ENCODE measurements around the gene SPTBN1.

The SPTBN1 gene

DNA sequence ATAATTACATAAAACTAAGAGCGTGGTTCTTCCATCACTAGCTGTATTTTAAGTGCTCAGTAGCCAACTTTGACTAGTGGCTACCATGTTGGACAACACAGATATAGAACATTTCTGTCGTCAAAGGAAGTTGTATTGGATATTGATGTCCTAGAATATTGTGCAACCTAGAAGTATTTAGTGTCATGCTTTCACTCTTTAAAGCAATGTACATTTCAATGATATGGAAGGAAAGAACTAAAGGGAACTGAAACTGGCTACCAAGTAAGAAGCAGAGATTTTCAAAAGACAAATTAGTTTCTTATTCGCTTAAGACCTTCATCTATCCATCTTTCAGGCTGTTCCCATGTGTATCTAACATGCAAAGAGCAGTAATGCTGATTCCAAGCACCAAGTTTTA is 182.0 kb downstream of the SPTBN1 start:
- no peak for DNase-seq

DNA sequence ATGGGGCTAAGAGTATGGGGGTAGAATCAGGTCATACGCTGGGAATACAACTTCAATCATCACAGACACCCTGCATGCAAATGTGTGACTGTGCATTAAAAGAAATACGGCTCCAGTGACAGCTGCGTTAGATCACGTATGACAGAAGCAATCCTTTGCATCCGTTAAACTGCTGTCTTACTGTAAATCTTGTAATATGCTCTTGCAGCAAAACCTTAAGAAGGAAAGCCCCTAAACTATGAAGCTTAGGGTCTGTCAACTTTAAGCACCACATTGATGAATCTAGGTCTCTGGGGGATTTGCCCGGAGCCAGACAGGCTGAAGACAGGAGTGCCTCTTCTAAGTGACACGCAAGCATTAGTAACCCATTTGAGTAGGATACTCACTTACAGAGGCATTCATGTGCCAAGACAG is 182.7 kb downstream of the SPTBN1 start:
- DNase-seq: no peak

DNA sequence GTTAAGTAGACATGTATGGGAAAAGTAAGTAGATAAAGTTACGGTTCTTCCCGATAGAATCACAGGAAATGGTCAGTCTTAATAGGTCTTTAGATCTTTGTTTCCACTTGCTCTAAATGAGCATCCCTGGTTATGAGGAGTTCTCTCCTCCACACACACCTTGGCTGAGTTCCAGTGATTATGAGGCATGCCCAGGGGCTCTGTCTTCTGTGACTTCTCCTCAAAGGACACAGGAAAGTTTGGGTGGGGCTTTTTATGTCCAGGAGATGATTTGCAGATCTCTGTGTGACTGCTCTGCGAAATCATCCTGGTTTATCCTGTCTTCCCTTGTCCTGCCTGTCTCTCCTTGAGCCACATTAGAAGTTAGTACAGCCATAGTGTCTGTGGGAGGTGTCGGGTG is 183.5 kb downstream of the SPTBN1 start:
- no peak for DNase-seq

DNA sequence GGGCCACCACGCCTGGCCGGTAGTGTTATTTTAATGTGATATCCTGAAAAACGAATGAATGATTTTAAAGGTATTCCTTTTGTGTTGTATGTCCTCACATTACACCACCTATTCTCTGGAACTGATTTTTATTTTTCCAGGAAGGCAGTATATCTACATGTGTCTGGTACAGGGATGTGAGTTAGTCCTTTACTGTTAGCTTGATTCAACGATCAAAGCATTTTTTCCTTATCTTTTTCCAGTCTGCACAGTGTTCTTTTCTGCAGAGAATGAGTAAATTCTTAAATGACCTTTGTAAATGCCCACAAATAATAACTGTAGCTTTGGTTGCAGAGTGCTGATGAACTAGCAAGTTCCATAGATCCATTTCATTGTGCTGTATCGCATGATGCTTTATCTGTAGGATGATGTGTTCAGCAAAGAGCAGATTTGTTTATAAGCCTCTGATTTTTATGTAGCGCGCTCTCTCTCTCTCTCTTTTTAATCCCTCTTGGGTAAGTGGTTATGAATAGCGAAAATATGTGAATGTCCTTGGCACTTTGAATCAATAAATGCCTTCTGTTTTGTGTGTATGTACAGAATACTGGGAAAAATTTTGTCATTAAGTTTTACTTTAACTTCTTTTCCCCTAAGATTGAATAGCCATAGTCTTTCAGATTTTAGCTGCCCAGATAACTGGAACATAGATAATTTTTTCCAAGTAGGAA is 184.9 kb downstream of the SPTBN1 start:
- DNase-seq: no peak

DNA sequence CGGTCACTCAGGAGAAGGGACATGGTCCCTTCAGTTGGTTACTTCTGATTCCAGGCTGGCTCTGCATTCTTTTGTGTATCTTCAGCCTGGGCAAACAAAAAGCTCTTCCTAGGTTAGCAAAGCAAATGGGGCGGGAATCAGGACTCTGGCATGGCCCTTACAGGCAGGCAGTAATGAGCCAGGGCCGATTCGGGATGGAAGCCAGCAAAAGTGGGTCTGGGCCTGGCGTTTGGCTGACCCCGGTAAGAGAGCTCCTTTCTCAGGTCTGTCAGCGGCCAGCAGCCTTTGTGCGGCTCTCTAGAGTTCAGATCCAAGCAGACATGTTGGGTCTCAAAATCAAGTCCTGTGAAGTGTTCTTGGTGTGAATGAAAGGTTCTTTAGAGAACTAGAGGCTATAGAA is 185.9 kb downstream of the SPTBN1 start:
- DNase-seq: no peak

DNA sequence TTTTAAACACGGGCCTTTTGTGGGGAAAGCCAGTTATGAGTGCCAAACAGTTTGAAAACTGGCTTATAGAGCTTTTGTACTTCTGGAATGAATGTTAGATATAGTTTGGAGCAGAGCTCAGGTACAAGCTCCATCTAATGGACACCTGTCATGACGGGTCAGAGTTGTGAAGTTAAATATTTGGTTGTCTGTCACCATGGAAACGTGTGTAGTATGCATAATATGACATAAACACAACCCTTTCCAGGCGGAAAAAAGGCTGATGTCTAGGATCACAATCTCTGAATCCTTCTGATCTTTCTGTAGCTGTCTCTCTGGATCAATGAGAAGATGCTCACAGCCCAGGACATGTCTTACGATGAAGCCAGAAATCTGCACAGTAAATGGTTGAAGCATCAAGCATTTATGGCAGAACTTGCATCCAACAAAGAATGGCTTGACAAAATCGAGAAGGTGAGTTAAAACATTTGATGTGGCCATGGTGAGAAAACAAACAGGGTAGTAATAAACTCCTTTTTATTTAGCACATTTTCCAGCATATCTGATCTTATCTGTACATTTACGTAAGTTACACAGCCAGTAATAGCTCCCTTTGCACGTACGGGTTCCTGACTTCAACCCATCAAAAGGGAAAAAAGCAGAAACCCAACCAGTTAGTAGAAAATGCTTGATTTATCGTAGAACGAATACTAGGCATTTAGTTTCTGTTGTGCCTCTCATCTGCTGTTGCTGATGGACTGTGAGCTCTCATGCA is 186.7 kb downstream of the SPTBN1 start:
- no peak for DNase-seq

DNA sequence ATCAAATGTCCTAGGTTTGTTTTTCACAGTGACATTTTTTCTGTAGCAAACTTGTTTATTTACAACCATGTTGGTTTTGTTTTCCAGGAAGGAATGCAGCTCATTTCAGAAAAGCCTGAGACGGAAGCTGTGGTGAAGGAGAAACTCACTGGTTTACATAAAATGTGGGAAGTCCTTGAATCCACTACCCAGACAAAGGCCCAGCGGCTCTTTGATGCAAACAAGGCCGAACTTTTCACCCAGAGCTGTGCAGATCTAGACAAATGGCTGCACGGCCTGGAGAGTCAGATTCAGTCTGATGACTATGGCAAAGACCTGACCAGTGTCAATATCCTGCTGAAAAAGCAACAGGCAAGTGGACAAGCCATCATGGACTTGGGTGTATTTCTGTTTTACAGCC is 188.1 kb downstream of the SPTBN1 start:
- DNase-seq: no peak

DNA sequence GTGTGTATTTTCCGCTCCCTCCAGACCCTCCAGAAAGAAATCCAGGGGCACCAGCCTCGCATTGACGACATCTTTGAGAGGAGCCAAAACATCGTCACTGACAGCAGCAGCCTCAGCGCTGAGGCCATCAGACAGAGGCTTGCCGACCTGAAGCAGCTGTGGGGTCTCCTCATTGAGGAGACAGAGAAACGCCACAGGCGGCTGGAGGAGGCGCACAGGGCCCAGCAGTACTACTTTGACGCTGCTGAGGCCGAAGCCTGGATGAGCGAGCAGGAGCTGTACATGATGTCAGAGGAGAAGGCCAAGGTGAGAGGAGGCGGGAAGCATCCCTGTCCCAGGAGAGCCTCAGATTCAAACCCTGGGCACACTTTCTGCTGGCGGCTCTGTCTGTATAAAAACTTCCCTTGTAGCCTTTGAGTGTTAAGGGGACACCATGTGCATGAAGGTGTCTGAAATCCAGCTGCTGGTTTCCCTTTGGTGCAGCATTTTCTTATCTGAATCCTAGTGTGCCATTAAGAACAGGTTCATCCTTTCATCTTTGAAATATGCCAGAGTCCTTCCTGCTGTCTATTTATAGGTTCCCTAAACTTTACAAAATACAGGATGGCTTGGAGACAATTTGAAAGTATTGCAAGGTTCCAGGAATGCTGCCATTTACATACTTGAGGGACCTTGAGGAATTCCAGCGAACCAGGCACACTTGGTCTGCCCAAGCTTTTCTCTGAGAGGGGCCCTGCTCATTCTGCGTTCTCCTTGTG is 190.2 kb downstream of the SPTBN1 start:
- DNase-seq: no peak

DNA sequence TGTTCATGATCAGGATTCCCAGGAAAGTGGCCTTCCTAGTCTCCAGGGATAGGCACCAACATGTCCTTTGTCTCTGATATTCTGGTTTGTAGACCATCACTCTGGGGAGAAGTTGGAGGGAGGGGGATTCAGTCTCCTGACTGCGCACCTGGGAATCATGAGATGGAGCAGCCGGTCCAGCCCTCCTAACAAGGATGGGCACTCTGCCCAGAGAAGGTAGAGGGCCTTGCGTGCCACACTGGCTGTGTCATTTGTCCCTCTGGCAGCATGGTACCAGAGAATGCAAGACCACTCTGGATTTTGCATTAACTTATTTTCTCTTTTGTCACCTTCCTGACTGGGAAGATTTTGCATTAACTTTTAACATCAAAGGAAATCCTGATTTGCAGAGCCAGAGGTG is 192.1 kb downstream of the SPTBN1 start:
- no peak for DNase-seq

DNA sequence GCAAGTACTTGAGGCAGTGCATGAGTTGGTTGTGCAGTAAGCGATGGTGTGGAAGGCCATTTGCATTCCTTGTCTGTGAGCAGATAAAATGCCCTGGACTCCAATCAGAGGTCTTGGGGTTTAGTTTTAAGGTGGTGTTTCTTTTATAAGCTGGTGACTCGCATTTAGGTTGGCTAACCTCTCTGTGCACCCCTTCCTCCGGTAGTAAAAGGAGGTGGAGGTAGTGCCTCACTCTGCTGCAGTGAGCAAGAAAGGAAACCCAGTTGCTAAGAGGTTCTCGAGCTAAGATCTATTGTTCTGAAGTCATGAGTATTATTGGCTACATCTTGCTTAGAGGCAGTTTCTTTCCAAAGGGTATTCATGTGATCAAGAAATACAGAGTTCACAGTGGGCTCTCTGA is 193.1 kb downstream of the SPTBN1 start:
- DNase-seq: no peak

DNA sequence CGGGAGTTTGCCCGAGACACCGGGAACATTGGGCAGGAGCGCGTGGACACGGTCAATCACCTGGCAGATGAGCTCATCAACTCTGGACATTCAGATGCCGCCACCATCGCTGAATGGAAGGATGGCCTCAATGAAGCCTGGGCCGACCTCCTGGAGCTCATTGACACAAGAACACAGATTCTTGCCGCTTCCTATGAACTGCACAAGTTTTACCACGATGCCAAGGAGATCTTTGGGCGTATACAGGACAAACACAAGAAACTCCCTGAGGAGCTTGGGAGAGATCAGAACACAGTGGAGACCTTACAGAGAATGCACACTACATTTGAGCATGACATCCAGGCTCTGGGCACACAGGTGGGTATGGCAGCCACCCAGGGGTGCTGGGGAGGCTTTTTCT is 193.5 kb downstream of the SPTBN1 start:
- DNase-seq: no peak

DNA sequence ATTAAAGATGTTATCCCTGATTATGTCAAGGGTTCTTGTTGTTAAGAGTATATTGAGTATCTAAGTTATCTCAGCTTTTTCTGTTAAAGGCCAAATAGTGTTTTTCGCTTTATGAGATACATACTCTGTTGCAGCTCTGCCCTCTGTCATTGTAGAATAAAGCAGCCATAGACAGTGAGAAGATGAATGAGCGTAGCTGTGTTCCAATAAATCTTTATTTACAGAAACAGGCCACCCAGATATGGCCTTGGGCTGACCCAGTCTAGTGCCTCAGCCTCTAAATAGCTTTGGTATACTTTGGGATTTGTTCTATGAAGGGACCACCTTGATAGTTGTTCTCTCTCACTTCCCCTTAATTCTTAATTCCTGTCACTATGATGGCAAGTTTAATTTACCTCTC is 194.5 kb downstream of the SPTBN1 start:
- DNase-seq: no peak

DNA sequence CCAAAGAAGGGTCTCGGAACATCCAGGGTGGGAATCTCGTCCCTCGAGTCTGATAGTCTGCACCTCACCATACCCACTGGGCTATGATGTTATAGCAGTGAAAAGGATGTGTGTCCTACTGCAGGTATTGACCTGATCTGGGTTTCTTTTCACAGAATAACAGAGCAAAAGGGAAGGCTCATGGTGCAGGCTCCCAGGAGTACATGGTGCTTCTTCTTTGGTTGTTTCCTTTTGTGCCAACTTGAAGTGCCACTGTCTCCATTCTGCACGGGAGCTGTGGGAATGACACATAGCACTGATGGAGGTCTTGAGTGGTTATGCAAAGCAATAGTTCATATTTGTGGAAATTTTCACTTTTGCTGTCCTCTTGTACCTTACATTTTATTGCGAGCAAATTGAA is 195.2 kb downstream of the SPTBN1 start:
- no peak for DNase-seq

DNA sequence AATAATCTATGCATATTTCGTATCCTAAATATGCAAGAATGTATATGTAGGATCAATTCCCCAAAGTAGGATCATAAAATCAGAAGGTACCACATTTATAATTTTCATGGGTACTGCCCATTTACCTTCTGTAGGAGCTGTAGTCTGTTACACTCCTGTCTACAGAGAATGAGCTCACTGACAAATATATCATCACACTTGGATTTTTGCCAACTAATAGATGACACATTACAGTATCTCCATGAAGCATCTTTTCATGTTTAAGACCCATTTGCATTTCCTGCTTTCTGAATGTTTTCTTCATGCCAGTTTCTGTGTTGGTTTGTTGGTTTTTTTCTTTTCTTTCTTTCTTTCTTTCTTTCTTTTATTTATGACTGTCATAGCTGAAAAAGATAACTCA is 196.4 kb downstream of the SPTBN1 start:
- no peak for DNase-seq

DNA sequence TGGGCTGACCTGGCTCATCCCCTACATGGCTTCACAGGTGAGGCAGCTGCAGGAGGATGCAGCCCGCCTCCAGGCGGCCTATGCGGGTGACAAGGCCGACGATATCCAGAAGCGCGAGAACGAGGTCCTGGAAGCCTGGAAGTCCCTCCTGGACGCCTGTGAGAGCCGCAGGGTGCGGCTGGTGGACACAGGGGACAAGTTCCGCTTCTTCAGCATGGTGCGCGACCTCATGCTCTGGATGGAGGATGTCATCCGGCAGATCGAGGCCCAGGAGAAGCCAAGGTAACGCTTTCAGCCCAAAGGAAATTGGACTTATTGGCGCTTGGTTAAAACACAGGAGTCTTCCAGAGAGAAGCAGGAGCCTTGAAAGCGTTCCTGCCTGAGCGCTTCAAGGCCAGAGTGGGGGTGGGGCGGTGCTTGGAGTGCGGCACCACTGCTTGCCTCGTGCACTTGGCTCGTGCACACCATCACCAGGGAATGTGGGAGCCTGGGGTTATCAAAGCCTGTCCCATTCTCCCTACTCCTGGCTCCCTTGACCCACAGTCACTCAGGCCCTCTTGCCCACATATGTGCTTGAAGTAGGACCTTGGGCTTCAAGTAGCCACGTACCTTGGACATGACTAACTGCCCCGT is 197.6 kb downstream of the SPTBN1 start:
- no peak for DNase-seq

DNA sequence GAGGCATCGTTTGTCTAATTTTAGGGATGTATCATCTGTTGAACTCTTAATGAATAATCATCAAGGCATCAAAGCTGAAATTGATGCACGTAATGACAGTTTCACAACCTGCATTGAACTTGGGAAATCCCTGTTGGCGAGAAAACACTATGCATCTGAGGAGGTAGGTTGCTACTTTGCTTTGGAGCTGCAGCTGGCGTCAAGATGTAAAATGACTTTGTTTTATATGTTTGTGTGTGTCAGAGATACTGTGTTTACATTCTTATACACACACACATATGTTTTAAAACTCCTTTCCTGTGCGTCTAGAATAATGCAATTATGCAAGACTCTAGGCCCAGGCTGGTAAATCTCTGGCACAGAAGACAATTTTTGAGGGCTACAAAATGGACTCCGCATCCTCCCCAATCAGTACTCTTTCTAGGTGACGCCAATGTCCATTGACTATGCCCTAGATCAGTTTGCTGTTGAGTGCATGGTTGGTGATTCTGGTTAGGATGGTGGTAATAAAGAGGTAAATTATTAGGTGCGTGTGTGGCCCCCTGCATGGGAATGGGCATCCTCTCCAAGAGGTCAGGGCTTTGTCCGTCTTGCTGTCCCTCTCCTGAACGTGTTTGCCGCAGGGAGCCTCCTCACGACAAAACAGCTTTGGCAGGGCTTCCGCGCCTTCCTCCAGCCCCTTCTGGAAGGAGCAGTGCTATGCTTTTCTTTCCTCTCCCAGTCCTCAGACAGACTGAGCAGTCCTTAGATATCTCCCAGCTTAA is 199.1 kb downstream of the SPTBN1 start:
- DNase-seq: no peak

DNA sequence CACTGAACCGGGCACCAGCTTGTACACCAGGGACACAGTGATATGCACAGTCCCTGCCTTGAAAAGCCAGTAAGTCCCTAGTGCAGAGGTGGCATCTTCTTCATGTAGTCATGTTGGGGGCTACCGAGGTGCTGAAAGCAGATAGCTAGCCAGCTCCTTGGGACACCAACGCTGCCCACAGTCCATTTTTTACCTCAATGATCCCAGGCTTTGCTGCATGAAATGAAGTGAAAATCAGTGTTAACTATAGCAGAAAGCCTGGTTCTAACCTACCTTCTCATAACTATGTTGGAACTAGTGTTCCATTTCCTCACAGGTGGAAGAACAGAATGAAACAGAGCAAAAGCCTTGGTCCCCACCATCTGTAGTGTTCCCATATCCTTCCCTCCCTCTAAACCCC is 200.7 kb downstream of the SPTBN1 start:
- no peak for DNase-seq

DNA sequence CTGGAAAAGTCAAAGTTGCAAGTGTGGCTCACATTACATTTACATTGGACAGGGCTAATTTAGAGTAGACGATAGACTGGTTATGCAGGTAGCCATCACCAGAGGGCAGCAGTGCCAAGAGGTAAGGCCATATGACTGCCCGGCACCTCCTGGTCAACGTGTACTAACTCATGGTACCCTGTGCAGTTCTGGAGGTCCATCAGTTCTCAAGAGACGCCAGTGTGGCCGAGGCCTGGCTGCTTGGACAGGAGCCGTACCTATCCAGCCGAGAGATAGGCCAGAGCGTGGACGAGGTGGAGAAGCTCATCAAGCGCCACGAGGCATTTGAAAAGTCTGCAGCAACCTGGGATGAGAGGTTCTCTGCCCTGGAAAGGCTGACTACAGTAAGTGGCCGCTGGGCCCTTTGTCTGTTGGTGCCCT is 201.5 kb downstream of the SPTBN1 start:
- DNase-seq: peak; percentile 32

DNA sequence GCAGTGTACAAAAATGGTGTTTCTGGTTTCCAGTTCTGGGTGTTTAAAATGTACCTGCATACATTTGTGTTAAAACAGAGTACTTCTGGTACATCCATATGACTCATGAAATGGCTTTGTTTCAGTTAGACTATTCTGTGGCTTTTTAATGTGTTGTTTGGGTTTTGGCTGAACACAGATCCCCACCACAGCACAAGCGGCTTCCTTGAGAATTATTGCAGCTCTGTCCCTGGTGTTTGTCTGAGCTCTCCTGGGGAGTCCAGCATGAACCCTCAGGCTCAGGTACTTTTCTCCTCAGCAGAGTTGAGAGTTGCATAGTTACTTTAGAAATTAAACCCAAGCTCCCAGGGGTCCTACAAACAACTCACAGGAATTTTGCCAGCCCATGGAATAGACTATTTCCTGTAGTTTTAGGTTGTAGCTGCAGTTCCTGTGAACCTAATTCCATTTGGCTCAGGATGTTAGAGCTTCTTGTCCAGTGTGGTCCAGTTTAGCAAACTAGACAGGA is 202.5 kb downstream of the SPTBN1 start:
- DNase-seq: no peak

DNA sequence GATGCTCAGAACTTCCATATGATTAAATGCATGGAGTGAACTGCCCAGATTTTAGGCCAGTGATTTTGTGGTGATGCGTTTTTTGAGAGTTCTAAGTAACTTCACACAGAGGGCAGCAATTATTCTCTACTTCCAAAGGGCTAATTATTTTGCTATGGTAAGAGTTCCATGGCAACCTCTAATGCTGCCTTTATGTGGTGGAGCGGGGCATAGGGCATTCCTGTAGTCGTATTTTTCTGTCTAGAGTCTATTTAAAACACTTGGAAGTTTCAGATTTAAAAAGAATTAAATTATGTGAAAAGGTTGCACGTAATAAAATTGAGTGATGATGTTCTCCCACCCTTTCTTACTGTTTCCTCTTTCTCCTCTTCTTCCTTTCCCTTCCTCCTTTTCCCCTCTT is 203.4 kb downstream of the SPTBN1 start:
- DNase-seq: no peak

DNA sequence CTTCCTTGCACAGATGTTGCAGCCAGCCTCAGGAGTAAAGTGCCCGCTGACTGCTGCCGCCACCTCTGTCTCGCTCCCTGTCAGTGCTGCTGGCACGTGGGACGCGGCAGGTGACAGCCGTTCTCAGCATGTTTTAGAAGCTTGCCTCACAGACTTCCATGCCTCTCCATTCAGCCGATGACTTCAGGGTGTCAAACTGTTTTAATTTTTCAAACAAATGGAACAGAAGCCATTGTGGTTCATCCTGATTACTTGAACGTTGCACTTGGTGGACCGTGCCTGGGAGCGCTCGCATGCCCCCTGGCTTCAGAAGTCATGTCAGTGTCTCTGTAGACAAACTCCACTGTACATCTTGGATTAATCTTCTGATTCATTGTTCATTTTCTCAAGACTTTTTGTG is 204.6 kb downstream of the SPTBN1 start:
- no peak for DNase-seq

DNA sequence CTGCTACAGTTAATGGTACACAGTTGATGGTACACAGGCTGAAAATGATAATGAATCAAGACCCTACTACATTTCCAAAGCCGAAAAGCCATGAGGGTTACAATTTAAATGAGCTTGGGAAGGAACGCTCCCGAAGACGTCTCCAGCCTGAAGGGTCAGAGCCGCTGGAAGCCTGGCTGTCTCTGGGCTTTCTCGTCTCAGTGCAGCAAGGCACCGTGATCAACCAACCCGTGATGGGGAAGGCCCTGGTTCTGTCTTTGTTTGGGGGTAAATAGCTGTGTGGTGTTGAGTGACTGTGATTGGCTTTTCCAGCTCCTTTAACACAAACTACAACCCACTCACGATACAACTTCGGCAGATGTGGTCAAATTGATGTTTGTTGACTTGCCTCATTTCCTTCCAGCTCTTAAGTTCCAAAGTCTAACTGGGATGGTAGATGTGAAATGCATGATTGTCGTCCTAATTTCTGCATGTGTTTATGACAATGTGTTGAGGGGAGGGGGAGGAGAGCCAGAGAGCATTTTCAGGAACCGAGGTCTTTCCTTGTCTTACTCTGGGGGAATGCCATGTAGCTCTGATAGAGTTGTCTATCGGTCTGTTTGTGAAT is 207.4 kb downstream of the SPTBN1 start:
- DNase-seq: no peak
